SHP77 (cell line): Measurements from ENCODE around the gene OPCML.

Experiments used
- DNase-seq, 2 experiments: peaks; one replicate each; lab custom pipeline; 2025; lab: John Stamatoyannopoulos, UW

OPCML gene

DNA sequence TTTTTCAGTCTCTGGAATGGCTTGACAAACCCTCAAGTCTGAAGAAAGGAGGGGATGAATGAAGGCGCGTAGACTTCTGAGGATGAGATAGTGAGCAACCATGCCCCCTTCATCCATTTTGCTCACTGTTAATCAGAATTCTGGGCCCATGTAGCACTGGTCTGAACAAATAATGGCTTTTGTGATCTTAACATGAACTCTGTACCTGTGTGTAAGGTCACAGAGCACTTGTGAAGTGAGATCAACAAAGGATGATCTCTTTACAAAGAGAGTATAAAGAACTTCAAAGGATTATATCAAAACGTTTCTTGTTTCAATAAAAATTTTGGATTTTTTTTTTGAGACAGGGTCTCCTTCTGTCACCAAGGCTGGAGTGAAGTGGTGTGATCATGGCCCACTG, 976.7 kb downstream of the OPCML start:
- no peak for DNase-seq

- no peak for DNase-seq
Observed at GRCh38 chr11:132551016-132551415, 981.3 kb downstream of the OPCML start.

GRCh38 chr11:132549561-132549960, 982.7 kb downstream of the OPCML start:
- no peak for DNase-seq

- no peak for DNase-seq
Observed at GRCh38 chr11:132549001-132549400, 983.3 kb downstream of the OPCML start.

DNA sequence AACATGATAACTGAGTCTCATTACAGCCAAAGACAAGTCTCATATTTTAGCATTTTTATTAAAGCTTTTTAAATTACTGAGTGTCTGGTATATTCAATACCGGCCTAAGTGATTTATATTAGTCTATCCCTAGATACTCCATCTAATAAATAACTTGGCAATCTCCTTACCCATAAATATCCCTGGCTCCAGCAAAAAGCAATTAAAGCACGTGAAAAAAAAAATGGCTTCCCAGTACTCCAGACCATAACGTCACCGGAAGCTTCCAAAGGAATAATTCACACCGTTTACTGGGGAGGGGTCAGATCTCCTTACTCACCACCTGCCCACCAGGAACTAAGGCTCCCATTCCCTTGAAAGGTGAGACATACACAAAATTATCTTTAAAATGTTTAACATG, 988.3 kb downstream of the OPCML start:
- DNase-seq: no peak

DNA sequence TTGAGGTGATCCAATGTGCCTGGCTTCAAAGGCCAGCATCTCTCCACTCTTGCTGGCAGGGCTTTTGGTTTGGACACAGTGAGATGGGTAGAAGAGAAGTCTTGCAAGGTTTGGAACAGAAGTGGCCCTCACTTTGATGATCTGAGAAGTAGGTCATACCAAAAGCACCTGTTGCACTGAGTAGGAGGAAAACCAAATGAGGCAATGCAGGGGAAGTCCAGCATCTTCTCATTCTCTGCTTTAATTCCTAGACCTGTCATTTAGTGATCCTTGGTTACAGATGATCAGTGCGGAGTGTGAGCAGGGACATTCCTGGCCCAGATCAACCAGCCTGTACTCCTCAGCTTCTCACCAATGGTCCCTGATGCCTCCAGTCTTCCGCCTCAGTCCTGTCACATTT, 990.5 kb downstream of the OPCML start:
- no peak for DNase-seq

- DNase-seq: no peak
Observed at GRCh38 chr11:132540581-132540980, 991.7 kb downstream of the OPCML start.

DNA sequence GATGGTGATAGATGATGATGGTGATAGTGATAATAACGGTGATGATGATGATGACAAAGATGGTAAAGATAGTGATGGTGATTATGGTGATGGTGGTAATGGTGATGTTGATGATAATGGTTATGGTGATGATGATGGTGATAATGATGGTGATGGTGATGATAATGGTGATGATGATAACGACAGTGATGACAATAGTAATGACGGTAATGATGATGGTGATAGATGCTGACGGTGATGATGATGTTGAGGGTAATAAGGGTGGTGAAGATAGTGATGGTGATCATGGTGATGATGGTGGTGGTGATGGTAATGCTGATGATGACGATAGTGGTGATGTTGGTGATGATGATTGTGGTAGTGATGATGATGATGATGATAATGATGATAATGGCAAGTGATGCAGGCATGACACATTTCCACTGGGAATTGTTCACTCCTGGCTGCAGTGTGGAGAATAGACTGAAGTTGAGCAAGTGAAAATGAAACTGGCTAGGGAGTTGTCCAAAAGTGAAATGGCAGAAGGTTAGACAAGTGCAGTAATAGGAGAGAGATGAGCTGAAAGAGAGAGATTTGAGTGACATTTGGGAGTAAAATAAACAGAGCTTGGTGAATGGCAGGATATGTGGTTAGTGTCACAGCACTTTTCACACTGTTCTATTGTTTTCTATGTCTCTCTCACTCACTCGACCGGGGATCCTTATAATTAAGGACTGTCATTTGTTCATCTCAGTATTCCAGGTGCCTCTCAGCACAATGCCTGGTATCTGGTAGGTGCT, 992.5 kb downstream of the OPCML start:
- DNase-seq: no peak

- DNase-seq: no peak
Observed at GRCh38 chr11:132538642-132539041, 993.7 kb downstream of the OPCML start.

DNA sequence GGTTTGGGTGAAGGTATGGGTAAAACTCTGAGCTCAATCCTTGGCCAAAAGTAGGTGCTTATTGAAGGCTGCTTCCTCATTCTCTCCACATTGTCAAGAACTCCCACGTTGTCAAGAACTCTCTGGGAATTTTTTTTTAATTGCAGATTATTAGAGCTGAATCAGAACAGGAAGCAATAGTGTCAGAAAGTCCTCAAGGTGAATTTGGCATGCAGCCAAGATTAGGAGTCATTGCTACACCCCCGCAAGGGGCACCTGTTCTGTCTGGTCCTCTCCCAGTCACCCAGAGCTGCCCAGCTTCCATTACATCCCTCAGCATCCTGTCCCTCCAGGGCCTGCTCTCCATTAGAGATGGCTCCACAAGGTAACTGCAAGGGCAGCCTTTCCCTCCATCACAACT, 996.5 kb downstream of the OPCML start:
- DNase-seq: no peak

DNA sequence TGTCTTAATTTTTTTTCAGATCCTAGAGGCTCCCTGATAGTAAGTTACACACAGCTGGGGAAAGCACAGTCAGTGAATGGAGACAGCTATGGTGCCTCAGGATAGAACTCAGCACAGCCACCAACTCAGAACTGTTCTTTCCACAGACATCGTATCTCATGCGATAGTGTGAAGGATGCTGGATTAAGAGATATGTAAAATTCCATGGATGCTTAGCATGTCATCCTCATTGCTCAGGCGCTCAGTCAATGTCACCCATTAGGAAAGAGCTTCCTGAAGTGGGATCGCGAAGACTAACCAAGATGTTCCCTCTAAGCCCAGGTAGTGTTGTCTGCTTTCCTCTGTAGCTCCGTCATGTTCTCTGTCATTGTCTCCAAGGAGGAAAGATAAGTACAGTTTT, 1000.4 kb downstream of the OPCML start:
- no peak for DNase-seq

- DNase-seq: no peak
Observed at GRCh38 chr11:132528181-132528580, 1004.1 kb downstream of the OPCML start.

- DNase-seq: no peak
Observed at GRCh38 chr11:132523929-132524328, 1008.4 kb downstream of the OPCML start.

- no peak for DNase-seq
Observed at GRCh38 chr11:132520199-132520598, 1012.1 kb downstream of the OPCML start.

GRCh38 chr11:132519241-132519815, 1013.0 kb downstream of the OPCML start:
- no peak for DNase-seq

DNA sequence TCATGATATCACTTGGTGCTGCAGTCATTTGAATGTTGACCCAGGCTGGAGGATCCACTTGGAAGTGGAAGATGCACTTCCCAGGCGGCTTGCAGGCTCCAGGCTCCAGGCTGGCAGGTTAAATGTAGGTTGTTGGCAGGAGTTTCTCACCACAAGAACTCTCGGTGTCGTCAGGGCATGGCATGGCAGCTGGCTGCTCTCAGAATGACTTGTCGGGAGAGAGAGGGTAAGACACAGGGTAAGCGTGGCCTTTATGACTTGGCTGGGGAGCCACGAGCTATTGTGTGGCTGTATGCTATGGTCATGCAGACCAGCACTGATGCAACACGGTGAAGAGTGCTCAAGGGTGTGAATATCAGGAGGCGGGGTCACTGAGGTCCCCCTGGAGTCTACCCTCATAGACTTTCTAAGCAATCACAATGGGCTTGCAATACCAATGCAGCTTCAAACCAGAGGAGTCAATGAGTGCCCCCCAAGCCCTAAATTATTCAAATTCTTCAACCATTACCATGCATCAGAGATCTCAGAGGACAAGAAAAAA, 1027.7 kb downstream of the OPCML start:
- DNase-seq: no peak

- DNase-seq: no peak
Observed at GRCh38 chr11:132501356-132501755, 1030.9 kb downstream of the OPCML start.

- no peak for DNase-seq
Observed at GRCh38 chr11:132499661-132500060, 1032.6 kb downstream of the OPCML start.

- DNase-seq: no peak
Observed at GRCh38 chr11:132496341-132496740, 1036.0 kb downstream of the OPCML start.

DNA sequence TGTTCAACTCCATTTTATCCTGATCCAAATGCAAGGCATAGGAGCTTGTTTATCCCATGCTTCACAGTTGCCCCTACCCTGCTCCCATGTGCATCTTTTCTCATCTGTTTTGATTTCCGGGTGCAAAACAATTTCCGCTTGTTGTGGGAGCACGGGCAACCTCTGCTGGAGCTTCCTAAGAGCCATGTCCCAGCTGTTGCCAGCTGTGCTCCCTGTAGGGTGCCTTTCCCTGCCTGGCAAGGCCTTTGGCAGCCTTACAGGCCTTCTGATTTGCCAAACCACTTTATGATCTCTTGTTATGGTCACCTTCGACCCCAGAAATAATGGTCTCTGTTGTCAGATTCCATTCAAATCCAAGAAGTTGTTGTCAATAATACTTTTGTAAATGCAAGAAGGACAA, 1038.5 kb downstream of the OPCML start:
- no peak for DNase-seq

GRCh38 chr11:132490978-132491377, 1041.3 kb downstream of the OPCML start:
- DNase-seq: no peak

DNA sequence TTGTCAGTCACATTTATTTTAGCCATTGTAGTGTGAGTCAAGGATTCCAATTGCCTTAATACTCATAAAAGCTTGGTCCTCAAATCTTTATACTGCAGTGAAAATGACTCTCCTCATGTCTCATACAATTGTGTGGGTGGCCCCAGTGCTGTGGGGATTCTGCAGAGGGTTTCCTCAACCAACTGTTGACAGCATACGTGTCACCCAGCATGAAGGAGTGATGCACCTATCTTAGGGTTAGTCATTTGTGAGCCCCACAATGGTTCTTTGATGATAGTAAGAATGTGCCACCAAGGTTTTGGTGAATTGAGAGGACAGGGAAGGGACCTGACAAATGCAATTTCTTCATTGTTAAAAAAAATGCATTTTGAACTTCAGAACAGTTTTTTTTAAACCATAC, 1046.2 kb downstream of the OPCML start:
- no peak for DNase-seq

GRCh38 chr11:132475026-132475425, 1057.3 kb downstream of the OPCML start:
- no peak for DNase-seq
